ENCODE data around the gene LAMA3.

- TF ChIP-seq, protein P1, sequence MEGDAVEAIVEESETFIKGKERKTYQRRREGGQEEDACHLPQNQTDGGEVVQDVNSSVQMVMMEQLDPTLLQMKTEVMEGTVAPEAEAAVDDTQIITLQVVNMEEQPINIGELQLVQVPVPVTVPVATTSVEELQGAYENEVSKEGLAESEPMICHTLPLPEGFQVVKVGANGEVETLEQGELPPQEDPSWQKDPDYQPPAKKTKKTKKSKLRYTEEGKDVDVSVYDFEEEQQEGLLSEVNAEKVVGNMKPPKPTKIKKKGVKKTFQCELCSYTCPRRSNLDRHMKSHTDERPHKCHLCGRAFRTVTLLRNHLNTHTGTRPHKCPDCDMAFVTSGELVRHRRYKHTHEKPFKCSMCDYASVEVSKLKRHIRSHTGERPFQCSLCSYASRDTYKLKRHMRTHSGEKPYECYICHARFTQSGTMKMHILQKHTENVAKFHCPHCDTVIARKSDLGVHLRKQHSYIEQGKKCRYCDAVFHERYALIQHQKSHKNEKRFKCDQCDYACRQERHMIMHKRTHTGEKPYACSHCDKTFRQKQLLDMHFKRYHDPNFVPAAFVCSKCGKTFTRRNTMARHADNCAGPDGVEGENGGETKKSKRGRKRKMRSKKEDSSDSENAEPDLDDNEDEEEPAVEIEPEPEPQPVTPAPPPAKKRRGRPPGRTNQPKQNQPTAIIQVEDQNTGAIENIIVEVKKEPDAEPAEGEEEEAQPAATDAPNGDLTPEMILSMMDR (IDR thresholded peaks at IDR 0.05) = no peak
- TF ChIP-seq, protein P2, sequence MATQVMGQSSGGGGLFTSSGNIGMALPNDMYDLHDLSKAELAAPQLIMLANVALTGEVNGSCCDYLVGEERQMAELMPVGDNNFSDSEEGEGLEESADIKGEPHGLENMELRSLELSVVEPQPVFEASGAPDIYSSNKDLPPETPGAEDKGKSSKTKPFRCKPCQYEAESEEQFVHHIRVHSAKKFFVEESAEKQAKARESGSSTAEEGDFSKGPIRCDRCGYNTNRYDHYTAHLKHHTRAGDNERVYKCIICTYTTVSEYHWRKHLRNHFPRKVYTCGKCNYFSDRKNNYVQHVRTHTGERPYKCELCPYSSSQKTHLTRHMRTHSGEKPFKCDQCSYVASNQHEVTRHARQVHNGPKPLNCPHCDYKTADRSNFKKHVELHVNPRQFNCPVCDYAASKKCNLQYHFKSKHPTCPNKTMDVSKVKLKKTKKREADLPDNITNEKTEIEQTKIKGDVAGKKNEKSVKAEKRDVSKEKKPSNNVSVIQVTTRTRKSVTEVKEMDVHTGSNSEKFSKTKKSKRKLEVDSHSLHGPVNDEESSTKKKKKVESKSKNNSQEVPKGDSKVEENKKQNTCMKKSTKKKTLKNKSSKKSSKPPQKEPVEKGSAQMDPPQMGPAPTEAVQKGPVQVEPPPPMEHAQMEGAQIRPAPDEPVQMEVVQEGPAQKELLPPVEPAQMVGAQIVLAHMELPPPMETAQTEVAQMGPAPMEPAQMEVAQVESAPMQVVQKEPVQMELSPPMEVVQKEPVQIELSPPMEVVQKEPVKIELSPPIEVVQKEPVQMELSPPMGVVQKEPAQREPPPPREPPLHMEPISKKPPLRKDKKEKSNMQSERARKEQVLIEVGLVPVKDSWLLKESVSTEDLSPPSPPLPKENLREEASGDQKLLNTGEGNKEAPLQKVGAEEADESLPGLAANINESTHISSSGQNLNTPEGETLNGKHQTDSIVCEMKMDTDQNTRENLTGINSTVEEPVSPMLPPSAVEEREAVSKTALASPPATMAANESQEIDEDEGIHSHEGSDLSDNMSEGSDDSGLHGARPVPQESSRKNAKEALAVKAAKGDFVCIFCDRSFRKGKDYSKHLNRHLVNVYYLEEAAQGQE (IDR thresholded peaks at IDR 0.05; ENCODE audit: low read depth, low read length) = no peak
- TF ChIP-seq POLR2AphosphoS5 (IDR thresholded peaks at IDR 0.05; ENCODE audit: low read depth, low read length) = no peak
- no peak for TF ChIP-seq CHD2 (IDR thresholded peaks at IDR 0.05; ENCODE audit: low read length, partially characterized antibody)
- TF ChIP-seq RAD21 (IDR thresholded peaks at IDR 0.05; ENCODE audit: low read length) = no peak
- TF ChIP-seq MXI1 (IDR thresholded peaks at IDR 0.05; ENCODE audit: low read depth, low read length) = no peak
- TF ChIP-seq NFIC (IDR thresholded peaks at IDR 0.05; ENCODE audit: borderline replicate concordance) = no peak
- no peak for TF ChIP-seq EP300 (IDR thresholded peaks at IDR 0.05; ENCODE audit: borderline replicate concordance in 1 of 2, low read depth in 1 of 2, low read length in 1 of 2)
- TF ChIP-seq USF2 (IDR thresholded peaks at IDR 0.05; ENCODE audit: borderline replicate concordance, low read depth, low read length) = no peak
- TF ChIP-seq EZH2phosphoT487 (IDR thresholded peaks at IDR 0.05; ENCODE audit: borderline replicate concordance, low read depth) = no peak
Observed at GRCh38 chr18:23725351-23725750, 36.1 kb downstream of the LAMA3 start.

All from SK-N-SH (cell line).